CD4-positive, alpha-beta T cell treated with Interleukin-4 for 1 hour (primary cell): Measurements from ENCODE around the gene PLEKHA6.

ENCODE experiments used
- DNase-seq, 2 donors: peaks; one replicate each; pipeline ENCODE4 v3.0.0-alpha.2; 2020 to 2022

The PLEKHA6 gene

GRCh38 chr1:204203206-204203767, 156.4 kb downstream of the PLEKHA6 start:
- no peak for DNase-seq

DNA sequence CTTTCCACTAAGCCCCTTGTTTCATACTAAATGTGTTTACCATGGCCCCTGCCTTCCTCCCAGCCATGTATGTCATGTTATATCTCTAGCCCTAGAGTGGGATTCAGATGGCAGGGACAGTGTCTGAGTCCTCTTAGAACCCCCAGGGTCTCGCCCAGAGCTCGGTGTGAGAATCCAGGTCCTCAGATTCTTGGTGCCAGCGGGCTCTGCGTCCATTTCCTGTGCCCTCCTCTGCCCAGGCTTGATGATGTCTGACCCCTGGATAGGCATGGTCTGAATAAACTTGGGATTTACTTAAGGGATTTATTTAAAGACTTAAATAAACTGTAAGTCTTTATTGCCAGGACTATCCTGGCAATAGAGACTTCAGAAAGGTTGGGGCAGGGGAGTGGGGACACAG, 157.2 kb downstream of the PLEKHA6 start:
- DNase-seq, result no peak

- DNase-seq, result no peak
Measured at GRCh38 chr1:204201348-204202040, 158.2 kb downstream of the PLEKHA6 start.

- no peak for DNase-seq
Measured at GRCh38 chr1:204199579-204199978, 160.2 kb downstream of the PLEKHA6 start.

- DNase-seq, result no peak
Measured at GRCh38 chr1:204198348-204199340, 161.1 kb downstream of the PLEKHA6 start.

- no peak for DNase-seq
Measured at GRCh38 chr1:204197068-204197467, 162.7 kb downstream of the PLEKHA6 start.

GRCh38 chr1:204196068-204196795, 163.5 kb downstream of the PLEKHA6 start, which contains the start of gene KISS1:
TSS of gene KISS1 (minus strand) at chr1:204196491. CDS start at chr1:204192876, 3,615 bp downstream.
- DNase-seq, result no peak

DNA sequence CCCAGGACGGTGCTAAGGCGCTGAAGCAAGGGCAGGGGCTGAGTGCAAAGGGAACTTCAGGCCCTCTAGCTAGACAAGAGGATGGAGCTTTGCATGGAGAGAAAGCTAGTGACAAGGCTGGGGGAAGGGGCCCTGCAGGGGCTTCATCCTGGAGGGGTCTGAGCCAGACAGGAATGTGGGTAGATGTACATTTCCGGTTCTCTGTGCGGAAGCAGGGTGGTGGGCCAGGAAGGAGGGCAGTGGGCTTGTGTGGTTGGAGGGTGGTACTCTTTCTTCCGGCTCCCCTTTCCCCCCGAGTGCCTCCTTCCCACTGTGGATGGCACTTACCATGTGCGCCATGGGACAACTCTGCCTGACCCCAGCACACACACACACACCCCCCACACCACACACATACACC, 165.0 kb downstream of the PLEKHA6 start:
- DNase-seq, result no peak

DNA sequence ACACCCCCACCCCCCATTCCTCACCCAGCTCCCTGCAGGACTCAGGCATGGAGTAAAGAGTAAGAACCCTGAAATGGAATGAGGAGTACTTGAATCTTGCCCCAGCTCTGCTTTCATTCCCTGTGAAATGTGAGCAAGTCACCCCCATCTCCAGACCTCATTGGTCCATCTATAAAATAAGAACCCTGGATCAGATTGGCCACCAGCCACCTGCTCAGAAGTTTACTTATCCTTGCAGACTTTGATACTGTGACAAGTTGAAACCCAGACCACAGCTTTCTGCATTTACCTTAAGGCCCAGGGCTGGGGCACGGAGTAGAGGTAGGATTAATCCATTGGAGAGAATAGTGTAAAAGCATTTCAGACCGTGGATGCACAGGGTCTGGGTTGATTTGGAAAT, 165.6 kb downstream of the PLEKHA6 start:
- no peak for DNase-seq

GRCh38 chr1:204192589-204193352, 167.0 kb downstream of the PLEKHA6 start:
- DNase-seq, result no peak

- DNase-seq, result no peak
Measured at GRCh38 chr1:204192046-204192445, 167.7 kb downstream of the PLEKHA6 start.

DNA sequence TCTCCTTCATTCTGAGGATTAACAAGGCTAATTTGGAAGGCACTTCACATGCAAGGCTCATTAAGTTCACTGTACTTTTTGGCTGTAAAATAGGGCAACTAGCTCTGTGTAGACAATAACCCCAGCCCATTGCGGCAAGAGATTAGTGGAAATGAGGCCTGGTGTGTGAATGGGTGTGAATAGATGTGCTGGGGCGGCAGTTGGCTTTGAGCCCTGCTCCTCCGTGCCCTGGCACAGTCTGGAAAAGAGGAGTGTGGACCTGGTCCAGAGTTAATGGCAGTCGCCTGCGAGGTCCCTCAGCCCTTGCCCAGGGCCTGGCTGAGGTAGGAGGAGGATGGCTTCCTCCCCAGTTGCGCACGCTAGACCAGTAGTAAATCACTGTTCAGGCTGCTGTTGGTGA, 168.3 kb downstream of the PLEKHA6 start:
- no peak for DNase-seq

DNA sequence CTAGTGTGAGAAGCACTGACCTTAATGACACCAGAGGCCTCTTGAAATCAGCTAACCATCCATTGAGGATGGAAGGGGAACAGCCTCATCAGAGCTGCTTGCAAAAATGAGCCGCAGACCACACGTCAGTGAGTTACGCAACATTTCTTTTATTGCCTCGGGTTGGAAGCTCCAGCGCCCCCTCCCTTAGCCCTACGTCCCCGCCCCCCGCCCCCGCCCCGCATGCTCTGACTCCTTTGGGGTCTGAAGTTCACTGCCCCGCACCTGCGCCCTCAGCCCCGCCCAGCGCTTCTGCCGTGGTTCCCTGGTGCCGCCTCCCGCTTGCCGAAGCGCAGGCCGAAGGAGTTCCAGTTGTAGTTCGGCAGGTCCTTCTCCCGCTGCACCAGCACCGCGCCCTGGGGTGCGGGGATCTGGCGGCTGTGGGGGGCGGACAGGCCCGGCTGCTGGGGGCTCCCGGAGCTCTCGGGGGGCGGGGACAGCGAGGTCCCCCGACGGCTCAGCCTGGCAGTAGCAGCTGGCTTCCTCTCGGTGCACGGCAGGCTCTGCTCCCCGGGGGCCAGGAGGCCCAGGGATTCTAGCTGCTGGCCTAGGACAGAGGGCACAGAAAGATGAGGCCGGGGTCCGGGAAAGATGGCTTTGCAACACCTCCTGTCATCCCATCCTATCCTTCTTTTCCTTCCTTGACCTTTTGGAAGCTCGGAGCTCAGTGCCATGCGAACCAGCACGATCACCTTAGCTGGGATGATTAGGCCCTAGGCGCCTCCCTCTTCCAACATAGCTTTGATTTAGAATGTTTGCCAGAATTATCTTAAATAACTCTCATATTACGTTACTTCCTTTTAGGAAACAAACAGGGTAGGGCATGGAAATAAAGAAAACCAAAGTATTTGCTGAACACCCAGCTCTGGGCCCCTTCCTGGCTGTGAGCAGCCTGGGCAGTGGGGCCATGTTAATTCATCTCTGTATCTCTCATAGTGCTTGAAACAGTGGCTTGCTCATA, 169.2 kb downstream of the PLEKHA6 start:
- DNase-seq, result peak in 1 of 2 donors; percentile 30

- DNase-seq, result no peak
Measured at GRCh38 chr1:204188959-204189639, 170.6 kb downstream of the PLEKHA6 start.

DNA sequence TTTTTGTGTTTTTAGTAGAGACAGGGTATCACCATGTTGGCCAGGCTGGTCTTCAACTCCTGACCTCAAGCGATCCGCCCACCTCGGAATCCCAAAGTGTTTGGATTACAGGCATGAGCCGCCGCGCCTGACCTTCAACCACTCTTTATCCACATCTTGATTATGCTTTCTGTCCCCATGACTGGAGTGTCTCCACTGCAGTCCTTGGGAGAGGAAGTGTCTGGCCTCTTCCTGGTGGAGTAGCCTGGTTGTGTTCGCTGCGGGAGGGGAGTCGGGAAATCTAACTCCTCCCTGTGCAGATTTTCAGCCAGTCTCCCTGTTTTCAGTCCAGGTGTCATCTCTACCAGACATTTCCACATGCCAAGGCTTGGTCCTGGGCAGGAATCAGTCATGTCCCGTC, 173.1 kb downstream of the PLEKHA6 start:
- DNase-seq, result no peak

GRCh38 chr1:204181116-204181515, 178.6 kb downstream of the PLEKHA6 start:
- DNase-seq, result no peak

- DNase-seq, result no peak
Measured at GRCh38 chr1:204180133-204180532, 179.6 kb downstream of the PLEKHA6 start.

DNA sequence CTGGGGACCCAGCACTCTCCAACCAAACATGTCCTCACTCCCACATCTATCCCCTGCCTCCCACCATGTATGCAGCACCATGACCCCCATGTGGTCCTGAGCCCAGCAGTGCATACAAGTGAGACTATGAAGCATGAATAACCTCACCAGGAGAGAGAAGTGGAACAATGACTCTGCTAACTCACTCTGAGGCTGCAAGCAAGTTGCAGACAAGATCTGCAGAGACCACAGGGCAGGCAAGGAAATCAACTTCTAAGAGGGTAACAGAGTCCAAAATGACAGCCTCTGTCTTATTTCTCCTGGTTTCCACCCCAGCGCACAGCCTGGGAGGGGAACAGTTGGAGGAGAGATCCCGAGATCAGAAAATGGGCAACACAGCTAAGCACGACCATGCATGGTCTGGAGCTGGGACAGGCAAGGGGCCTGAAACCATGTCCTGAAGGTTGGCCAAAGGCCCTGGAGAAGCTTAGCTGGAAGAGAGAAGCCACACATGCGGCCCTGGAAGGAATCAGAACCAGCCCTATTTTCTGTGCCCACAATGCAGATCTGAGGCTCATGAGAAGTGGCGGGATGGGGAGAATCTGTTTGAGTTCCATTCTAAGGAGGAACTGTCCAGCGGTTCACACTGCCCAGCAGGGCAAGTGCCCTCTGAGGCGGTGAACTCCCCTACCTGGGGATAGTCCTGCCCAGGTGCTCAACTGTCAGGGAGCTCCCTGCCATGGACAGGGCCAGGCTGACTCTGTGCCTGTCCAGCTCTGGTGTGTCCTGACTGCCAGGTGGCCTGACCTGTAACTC, 181.0 kb downstream of the PLEKHA6 start:
- DNase-seq, result no peak

- DNase-seq, result no peak
Measured at GRCh38 chr1:204177133-204177532, 182.6 kb downstream of the PLEKHA6 start.
